GM18868 (cell line): ENCODE results near the gene CDKN2B.

ENCODE experiments used
- ATAC-seq: cut with Tn5 transposase; IDR thresholded peaks from one replicate; pipeline ENCODE4 v1.9.1; 2021; ENCODE audit warnings: mild to moderate bottlenecking, moderate library complexity; ENCODE audit not compliant: unreplicated experiment

CDKN2B gene

DNA sequence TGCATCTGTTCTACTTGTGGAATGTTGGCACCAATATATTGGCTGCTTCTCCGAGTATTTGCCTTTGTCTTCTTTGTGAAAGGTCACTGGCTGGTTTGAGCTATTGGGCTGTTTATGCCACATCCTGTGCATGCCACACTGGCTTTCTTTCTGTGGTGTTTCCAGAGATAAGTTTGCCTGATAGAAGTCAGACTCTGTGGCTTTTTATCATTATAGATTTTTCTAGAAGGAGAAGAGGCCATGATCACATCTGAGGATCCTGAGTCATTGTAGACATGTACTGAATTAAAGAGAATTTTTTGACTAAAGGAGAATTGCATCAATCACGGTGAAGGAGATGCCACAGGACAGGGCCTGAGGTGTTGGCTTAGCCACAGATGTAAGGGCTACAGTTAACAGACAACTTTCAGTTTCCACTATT lies 26.5 kb upstream of the CDKN2B start:
- no peak for ATAC-seq

- no peak for ATAC-seq
Observed at GRCh38 chr9:22033012-22033630, 24.0 kb upstream of the CDKN2B start.

GRCh38 chr9:22031655-22032411 lies 22.7 kb upstream of the CDKN2B start:
- no peak for ATAC-seq

- ATAC-seq, result peak; percentile 87
Observed at GRCh38 chr9:22030101-22030598, 21.0 kb upstream of the CDKN2B start.

DNA sequence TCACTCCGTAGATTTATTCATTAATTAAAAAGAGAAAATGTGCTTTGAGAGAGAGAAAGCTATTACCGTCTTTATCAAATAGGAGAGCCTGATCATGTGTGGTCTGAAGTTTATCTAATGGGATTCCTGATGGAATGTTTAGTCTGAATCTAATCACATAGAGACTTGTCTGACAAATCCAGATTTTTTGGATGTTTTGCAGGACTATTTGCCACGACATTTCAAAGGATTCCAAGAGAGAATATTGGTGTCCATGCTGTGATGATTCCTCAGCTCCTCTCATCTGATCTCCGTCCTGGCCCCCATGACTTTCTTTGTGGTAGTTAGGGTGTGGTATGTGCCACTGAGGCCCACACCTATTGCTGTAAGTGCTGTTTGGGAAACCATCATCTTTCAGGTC lies 20.1 kb upstream of the CDKN2B start:
- ATAC-seq, result no peak

DNA sequence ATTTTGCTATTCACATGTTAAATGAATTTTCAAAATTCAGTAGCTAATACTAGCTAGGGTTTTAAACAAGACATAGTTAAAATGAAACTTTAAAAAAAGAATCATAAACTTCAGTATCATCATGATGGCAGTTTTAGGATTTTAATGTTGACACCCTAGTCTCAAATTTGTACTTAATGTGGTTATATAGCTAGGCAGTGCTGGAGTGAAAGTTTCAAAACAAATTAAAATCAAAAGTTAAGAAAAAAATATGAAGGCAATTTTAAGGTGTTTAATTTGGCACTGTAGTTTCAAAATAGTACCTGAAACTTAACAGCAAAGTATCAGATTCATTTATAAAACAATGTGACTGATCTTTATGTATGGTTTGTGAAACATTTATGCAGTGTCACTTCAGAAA lies 19.3 kb upstream of the CDKN2B start:
- no peak for ATAC-seq

DNA sequence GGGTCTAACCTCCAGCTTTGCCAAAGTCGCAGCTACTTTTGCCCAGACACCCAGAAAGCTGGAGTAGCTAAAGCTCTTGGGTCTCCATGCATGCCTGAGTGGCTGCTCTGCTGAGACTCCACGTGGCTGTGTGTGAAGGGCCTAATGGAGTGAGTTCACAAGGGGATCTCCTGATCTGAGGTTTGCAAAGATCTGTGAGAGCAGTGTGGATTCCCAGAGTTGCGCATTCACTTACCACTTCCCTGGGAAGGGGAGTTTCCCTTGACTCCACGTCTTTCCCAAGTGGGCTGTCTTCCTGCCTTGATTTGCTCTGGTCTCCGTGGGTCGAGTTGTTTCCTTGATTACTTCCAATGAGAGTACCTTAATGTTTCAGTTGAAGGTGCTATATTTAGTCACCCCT lies 17.6 kb upstream of the CDKN2B start:
- no peak for ATAC-seq

- ATAC-seq, result no peak
Observed at GRCh38 chr9:22022396-22022795, 13.3 kb upstream of the CDKN2B start.

- no peak for ATAC-seq
Observed at GRCh38 chr9:22010866-22011625, 1.9 kb upstream of the CDKN2B start.

DNA sequence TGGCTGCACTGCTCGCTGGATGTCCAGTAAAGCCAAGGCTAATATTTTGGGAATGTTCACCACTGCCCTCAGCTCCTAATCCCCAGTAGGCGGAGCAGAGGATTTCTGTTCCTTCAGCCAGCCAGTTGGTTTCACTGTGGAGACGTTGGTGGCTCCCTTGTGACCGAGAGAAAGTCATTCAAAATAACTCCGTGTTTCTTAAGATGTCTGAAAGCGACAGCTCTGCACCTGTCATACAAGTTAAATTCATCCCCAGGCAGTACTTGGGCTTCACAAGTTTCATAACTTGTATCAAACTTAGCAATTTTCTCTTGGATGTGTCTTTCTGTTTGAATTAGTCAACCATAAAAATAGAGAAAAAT lies 382 bp upstream of the CDKN2B start:
- peak; percentile 50 for ATAC-seq

DNA sequence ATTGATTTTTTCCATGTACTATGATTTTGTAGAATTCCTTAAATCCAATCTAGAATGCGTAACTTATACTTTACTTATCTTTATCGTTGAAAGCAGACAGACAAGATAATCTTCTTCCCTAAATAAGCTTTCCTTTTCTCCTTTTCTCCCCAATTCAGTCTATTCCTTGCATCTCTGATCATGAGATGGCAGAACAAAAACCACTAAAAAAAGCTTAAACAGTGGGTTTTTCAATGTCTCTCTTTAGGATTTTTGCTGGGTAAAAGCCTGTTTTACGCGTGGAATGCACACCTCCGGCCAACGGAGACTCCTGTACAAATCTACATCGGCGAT lies 755 bp downstream of the CDKN2B start:
- ATAC-seq, result no peak

DNA sequence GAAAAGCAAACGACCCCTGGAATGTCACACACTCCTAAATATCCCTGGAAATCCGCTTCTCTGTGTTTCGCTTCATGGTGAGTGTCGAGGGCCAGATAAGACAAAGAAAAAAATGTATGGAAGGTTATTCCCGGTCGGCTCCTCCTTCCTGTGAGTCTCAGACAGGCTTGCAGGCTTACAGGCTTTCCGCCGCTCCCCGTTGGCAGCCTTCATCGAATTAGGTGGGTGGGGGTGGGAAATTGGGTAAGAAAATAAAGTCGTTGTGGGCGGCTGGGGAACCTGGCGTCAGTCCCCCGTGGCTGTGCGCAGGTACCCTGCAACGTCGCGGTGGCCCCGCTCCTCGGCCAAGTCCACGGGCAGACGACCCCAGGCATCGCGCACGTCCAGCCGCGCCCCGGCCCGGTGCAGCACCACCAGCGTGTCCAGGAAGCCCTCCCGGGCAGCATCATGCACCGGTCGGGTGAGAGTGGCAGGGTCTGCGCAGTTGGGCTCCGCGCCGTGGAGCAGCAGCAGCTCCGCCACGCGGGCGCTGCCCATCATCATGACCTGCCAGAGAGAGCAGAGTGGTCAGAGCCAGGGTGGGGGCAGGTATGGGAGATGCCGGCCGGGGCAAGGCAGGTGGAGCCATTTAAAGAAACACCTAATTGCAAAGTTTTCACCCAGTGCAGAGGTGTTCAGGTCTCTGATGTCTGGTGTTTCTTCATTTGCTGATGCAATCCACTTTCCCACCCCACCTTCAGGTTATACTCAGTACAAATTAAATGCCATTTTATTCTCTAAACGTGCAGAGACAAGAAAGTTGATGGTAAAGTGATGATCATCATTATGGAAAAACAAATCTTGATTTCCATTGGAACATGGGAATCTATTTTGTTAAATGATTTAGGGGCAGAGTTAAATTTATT lies 3.2 kb downstream of the CDKN2B start:
- no peak for ATAC-seq

- ATAC-seq, result no peak
Observed at GRCh38 chr9:22005021-22005701, 3.9 kb downstream of the CDKN2B start.

DNA sequence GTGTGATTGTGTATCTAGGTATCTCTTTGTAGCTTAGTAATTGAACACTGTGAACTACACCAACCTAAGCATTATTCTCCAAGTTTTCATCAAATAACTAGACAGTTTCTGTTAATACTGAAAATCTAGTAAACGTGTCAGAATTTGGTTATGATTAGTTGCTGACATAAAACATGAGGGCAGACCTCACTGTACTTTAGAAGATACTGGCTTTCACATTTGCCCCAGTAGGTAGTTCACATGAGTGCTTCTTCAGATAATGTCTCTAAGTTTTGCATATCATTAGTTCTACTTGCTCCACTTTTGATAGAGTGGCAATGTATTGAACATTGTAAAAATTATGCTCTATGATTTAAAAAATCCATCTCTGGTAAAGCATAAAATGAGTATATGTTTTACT lies 7.1 kb downstream of the CDKN2B start:
- no peak for ATAC-seq

GRCh38 chr9:21998026-21998425 lies 11.1 kb downstream of the CDKN2B start:
- ATAC-seq, result no peak

DNA sequence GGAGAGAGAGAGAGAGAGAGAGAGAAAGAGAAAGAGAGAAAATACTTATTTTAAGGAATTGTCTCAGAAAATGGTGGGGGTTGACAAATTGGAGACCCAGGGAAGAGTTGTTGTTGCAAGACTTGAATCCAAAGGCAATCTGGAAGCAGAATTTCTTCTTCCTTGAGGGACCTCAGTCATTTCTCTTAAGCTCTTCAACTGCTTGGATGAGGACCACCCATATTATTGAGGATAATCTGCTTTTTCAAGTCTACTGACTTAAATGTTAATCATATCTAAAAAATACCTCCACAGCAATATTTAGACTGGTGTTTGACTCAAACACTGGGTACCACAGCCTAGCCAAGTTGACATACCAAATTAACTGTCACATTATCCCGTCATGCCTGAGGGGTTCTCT lies 11.6 kb downstream of the CDKN2B start:
- ATAC-seq, result no peak

DNA sequence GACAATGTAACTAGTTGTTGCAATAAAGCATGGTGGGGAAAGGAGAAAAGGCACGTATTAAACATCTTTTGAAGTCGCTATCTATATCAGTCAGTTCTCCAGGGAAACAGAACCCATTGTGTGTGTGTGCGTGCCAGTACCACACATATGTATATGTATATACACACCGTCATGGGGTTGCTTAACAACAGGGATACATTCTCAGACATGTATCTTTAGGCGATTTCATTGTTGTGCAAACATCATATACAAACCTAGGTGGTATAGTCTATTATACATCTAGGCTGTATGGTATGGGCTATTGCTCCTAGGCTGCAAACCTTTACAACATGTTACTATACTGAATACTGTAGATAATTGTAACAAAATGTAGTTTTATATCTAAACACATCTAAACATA lies 12.2 kb downstream of the CDKN2B start:
- no peak for ATAC-seq

- no peak for ATAC-seq
Observed at GRCh38 chr9:21996438-21996837, 12.7 kb downstream of the CDKN2B start.

DNA sequence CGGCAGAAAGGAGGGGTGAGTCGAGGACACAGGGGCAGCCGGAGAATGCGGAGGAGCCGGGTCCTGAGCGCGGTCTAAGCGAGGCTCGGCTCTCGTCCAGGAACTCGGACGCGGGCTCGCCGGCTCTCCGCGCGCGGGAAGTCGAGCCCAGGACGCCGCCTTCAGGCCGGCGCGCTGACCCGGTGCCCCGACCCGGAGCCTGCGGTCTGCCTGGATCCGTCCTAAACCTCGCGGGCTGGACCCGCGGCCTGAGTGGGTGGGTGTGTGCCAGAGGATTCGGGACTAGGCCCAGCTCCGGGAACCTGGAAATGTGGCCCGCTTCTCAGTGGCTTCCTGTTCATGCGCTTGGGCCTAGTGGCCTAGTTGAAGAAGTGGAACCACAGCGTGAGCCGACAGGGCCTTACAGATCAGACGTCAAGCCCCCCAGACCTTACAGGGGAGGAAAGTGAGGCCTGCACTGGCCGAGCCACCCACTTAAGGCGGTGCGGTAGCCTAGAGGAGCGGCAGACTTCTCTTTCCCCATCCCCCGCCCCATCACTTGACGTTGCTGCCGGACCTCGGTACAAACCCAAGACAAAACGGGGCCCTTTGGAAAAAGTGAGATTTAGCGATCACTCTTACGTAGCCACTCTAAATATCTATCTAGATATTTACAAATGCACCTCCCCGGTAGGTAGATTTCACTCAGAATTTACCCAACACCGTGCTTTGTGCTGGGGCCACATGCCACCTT lies 13.3 kb downstream of the CDKN2B start:
- no peak for ATAC-seq
